Measurements from ENCODE around the gene PHF21B.

The PHF21B gene

GRCh38 chr22:44934454-44934735 lies 75.4 kb downstream of the PHF21B start:
- no peak overlapping the region for H3K4me3 ChIP-seq (replicated peaks in 1 of 2; ENCODE audit: low read depth in 2 of 2, low read length in 2 of 2)
- no peak for DNase-seq (ENCODE audit: low read depth in 2 of 2)
- no peak for TF ChIP-seq CTCF (IDR thresholded peaks at IDR 0.05; ENCODE audit: low read depth, low read length)

GRCh38 chr22:44933666-44934453 lies 75.9 kb downstream of the PHF21B start:
- H3K4me3 ChIP-seq (replicated peaks in 1 of 2; ENCODE audit: low read depth in 2 of 2, low read length in 2 of 2), result no peak overlapping the region

GRCh38 chr22:44932493-44932892 lies 77.3 kb downstream of the PHF21B start:
- TF ChIP-seq CTCF (IDR thresholded peaks at IDR 0.05; ENCODE audit: low read depth, low read length), result no peak
- DNase-seq (ENCODE audit: low read depth in 2 of 2), result no peak
- H3K4me3 ChIP-seq (replicated peaks in 1 of 2; ENCODE audit: low read depth in 2 of 2, low read length in 2 of 2), result no peak overlapping the region

More at GRCh38 chr22:44933666-44934453, 75.9 kb downstream of the PHF21B start:
- no peak for TF ChIP-seq CTCF (IDR thresholded peaks at IDR 0.05; ENCODE audit: low read depth, low read length)
- no peak for DNase-seq (ENCODE audit: low read depth in 2 of 2)

- H3K4me3 ChIP-seq (replicated peaks in 1 of 2; ENCODE audit: low read depth in 2 of 2, low read length in 2 of 2), result no peak overlapping the region
- no peak for DNase-seq (ENCODE audit: low read depth in 2 of 2)
- no peak for TF ChIP-seq CTCF (IDR thresholded peaks at IDR 0.05; ENCODE audit: low read depth, low read length)
These were observed 78.0 kb downstream of the PHF21B start for GRCh38 chr22:44931766-44932165.

- no peak for TF ChIP-seq CTCF (IDR thresholded peaks at IDR 0.05; ENCODE audit: low read depth, low read length)
- peak in 1 of 2 donors; percentile 27 for DNase-seq (ENCODE audit: low read depth in 2 of 2)
- no peak overlapping the region for H3K4me3 ChIP-seq (replicated peaks in 1 of 2; ENCODE audit: low read depth in 2 of 2, low read length in 2 of 2)
These were observed 78.7 kb downstream of the PHF21B start for GRCh38 chr22:44931077-44931540.

GRCh38 chr22:44930711-44931035 lies 79.1 kb downstream of the PHF21B start:
- DNase-seq (ENCODE audit: low read depth in 2 of 2), result no peak
- no peak for TF ChIP-seq CTCF (IDR thresholded peaks at IDR 0.05; ENCODE audit: low read depth, low read length)
- H3K4me3 ChIP-seq (replicated peaks in 1 of 2; ENCODE audit: low read depth in 2 of 2, low read length in 2 of 2), result no peak overlapping the region
